Right lobe of liver (tissue), 6 donors: Measurements from ENCODE around the gene TMEM17. TPM values are rescaled to one million over a fixed set of nuclear protein-coding genes. Genes with fewer than 3 reads are reported as not detected.

Experiments
- ATAC-seq, 4 donors: fragments of 200-7000 bp; cut with Tn5 transposase; one replicate each; pipeline ENCODE4 v1.9.1; 2020; ENCODE audit warnings: mild to moderate bottlenecking in 4 of 4, moderate library complexity in 4 of 4
- DNase-seq, 3 donors: peaks; one replicate each; pipeline ENCODE4 v3.0.0-alpha.2; 2020
- H3K27ac ChIP-seq, 3 donors: fragments of 200-600 bp; one replicate each; pipeline ENCODE4 v1.8.0; 2022
- H3K27me3 ChIP-seq, 2 donors: fragments of 200-600 bp; one replicate each; pipeline ENCODE4 v1.8.0; 2022
- H3K36me3 ChIP-seq, 4 donors: fragments of 200-600 bp; sonication (generic) in 1 of 4; one replicate each; pipeline versions ENCODE4 v1.5.1 to v1.8.0; 2017 to 2022; ENCODE audit warnings: control low read depth in 1 of 4
- H3K4me1 ChIP-seq, 4 donors: fragments of 200-600 bp; sonication (generic) in 1 of 4; one replicate each; pipeline versions ENCODE4 v1.5.1 to v1.8.0; 2017 to 2022; ENCODE audit warnings: control low read depth in 1 of 4
- H3K4me3 ChIP-seq, 3 donors: fragments of 200-600 bp; one replicate each; pipeline ENCODE4 v1.8.0; 2022
- H3K9me3 ChIP-seq, 4 donors: fragments of 200-600 bp; sonication (generic) in 1 of 4; one replicate each; pipeline versions ENCODE4 v1.5.1 to v1.8.0; 2017 to 2022; ENCODE audit warnings: control low read depth in 1 of 4
- CTCF ChIP-seq, 4 donors: fragments of 200-600 bp in 3 of 4; fragments of 450-650 bp in 1 of 4; IDR thresholded peaks; one replicate each; pipeline versions ENCODE4 v1.5.1 to v1.8.0; 2016 to 2022; ENCODE audit warnings: antibody characterized with exemption in 4 of 4, mild to moderate bottlenecking in 2 of 4
- POLR2A ChIP-seq: fragments of 450-650 bp; IDR thresholded peaks from one replicate; pipeline ENCODE4 v1.6.1; 2017; ENCODE audit warnings: antibody characterized with exemption, mild to moderate bottlenecking
- WGBS: methylation state at CpG from one replicate; pipeline ENCODE4 v1.1.6; 2018; ENCODE audit warnings: low coverage, low lambda C conversion rate; ENCODE audit not compliant: insufficient coverage; ENCODE audit errors: missing lambda C conversion rate; 5-methylcytosine and 5-hydroxymethylcytosine counted together
- intact Hi-C, 2 donors: fragments of 100-400 bp; cut with DNase I; formaldehyde crosslinking; loops; one replicate each; pipeline versions ENCODE4 v1.11.2 to v1.14.1; 2022
- long read RNA-seq: library from polyadenylated mRNA; unstranded; transcript quantifications from one replicate; pipeline ENCODE4 v2.0.0, GENCODE V29; 2019
- total RNA-seq, 6 experiments: library from RNA; depleted of rRNA in 2 of 6; stranded (reverse); fragments of >200 nt in 2 of 6; fragmentation: NEBNext Ultra II Directional in 3 of 6; extraction: Animal tissue kit (Norgen Biotek cat#: 25700) in 3 of 6; gene quantifications; one replicate each; pipeline versions ENCODE4 v1.1.0 to v1.2.4, GENCODE V29; 2016 to 2023
- donor health status: DM: no; HTN: yes; CAD: no.
- donor health status: DM: no; HTN: no; CAD: no.
- donor health status: DM: no; HTN: no; CAD: no.
- donor health status: DM: no; HTN: yes; CAD: no.
- donor health status: DM: no; HTN: yes; CAD: no.

TMEM17 gene, protein sequence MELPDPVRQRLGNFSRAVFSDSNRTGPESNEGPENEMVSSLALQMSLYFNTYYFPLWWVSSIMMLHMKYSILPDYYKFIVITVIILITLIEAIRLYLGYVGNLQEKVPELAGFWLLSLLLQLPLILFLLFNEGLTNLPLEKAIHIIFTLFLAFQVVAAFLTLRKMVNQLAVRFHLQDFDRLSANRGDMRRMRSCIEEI
- total RNA-seq, result 1 to 10 TPM in 1 of 6 experiments, under 1 TPM in 5; 0.40 to 1.2 (median 0.87) TPM
- long read RNA-seq, result 0 reads

DNA sequence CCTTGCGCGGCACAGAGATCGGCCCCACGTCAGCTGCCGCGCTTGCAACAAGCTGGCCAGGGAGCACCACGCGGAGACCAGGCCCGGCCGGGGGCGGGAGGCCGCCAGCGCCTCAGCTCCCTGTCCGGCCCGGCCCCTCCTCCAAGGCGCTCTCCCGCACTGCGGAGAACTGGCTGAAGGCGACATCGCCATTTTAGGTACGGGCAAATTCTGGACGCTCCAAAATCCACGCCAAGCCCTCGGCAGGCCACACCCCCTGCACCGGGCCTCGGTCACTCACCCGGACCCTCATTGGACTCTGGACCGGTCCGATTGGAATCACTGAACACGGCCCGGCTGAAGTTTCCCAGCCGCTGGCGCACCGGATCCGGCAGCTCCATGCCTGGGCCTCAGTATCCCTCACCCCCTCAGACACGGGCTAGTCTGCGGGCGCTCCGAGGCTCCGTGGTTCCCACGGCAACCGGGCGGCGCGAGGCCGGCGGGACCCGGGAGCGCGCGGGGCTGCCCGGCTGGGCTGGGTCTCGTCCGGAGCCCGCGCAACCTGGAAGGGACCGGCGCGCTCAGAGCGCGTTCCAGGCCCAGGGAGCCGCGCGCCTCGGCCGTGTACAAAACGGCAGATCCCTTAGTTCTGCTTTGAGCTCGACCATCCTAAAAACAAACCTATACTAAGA lies at the start of gene TMEM17:
Gene TMEM17, minus strand, starts transcription at position 446 of the 671 bp plus-strand sequence. Its CDS starts 66 bp downstream, at position 380.
- no peaks in the 10 kb centered on the region for H3K27me3 ChIP-seq
- no peaks in the 10 kb centered on the region for H3K9me3 ChIP-seq
- intact Hi-C loops, result no loop called here
- WGBS, result 0% methylated on average over 20 of the region's 68 CpGs
- peak; percentile 93 to 96 (median 94) for ATAC-seq
- H3K4me3 ChIP-seq, result peak within 1 kb of the TSS; percentile 54 to 75 (median 64)
- DNase-seq, result peak; percentile 93 to 98 (median 95)
- H3K36me3 ChIP-seq, result no peaks in the 10 kb centered on the region
- TF ChIP-seq CTCF (IDR thresholded peaks at IDR 0.05), result no peak
- TF ChIP-seq POLR2A, result peak; percentile 86
- H3K4me1 ChIP-seq, result peaks cover 0 to 4% (median 0%) of the 10 kb centered on the region in 4 donors
- peak within 1 kb of the TSS; percentile 91 to 97 (median 95) for H3K27ac ChIP-seq

DNA sequence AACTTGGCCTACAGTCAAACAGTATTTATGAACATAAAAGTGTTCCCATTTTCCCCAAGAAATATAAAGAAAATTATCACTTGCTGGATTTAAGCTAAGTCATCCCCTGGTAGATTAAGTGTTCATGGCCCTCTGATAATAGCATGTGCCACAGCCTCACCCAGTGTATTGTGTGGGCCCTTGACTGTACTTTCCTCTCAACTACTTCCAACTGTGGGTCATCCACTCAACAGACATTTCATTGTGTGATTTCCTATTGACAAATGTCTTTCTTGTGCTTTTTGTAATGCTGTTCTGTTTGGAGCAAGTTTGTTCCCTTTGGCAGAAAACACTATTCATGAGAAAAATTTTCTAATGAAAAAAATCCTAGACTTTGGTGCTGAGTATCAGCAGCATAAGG lies 48.4 kb upstream of the TMEM17 start:
- Histone ChIP-seq H3K9me3 (no peaks in the 10 kb centered on the region), H3K4me1 (no peaks in the 10 kb centered on the region), H3K27ac (no peak overlapping the region), H3K36me3 (no peaks in the 10 kb centered on the region), H3K4me3 (no peak overlapping the region), H3K27me3 (no peaks in the 10 kb centered on the region)
- TF ChIP-seq POLR2A, result no peak
- no peak for TF ChIP-seq CTCF (IDR thresholded peaks at IDR 0.05)
- DNase-seq, result no peak
- ATAC-seq, result no peak
- intact Hi-C loops, result no loop called here

GRCh38 chr2:62550461-62550860 lies 44.5 kb upstream of the TMEM17 start:
- ATAC-seq, result no peak
- WGBS, result 77% methylated on average over 2 of the region's 2 CpGs
- no peak for TF ChIP-seq CTCF (IDR thresholded peaks at IDR 0.05)
- TF ChIP-seq POLR2A, result no peak

GRCh38 chr2:62547854-62548253 lies 41.9 kb upstream of the TMEM17 start:
- Histone ChIP-seq H3K36me3 (no peaks in the 10 kb centered on the region), H3K27me3 (no peaks in the 10 kb centered on the region), H3K9me3 (no peaks in the 10 kb centered on the region), H3K27ac (no peak overlapping the region), H3K4me1 (no peaks in the 10 kb centered on the region), H3K4me3 (no peak overlapping the region)
- peak in 1 of 4 donors; percentile 42 for ATAC-seq
- 41% methylated on average over 3 of the region's 3 CpGs for WGBS
- DNase-seq, result no peak
- intact Hi-C loops, result no loop called here
- no peak for TF ChIP-seq POLR2A
- TF ChIP-seq CTCF (IDR thresholded peaks at IDR 0.05), result no peak

More at GRCh38 chr2:62550461-62550860, 44.5 kb upstream of the TMEM17 start:
- Histone ChIP-seq H3K4me3 (no peak overlapping the region), H3K36me3 (no peaks in the 10 kb centered on the region), H3K4me1 (no peaks in the 10 kb centered on the region), H3K27ac (no peak overlapping the region), H3K27me3 (no peaks in the 10 kb centered on the region), H3K9me3 (no peaks in the 10 kb centered on the region)
- intact Hi-C loops, result no loop called here
- DNase-seq, result no peak
